MM.1S (cell line): ENCODE results near the gene AKIRIN1.
"Not testable (repeated sequence)": the region's sequence is repeated elsewhere in the genome, so short reads cannot be mapped to it uniquely, and the experiment has no call there.

Experiments
- CTCF ChIP-seq: fragments of 300-600 bp; sonication (generic); IDR thresholded peaks from 2 replicates; pipeline ENCODE4 v1.5.1; 2016; ENCODE audit warnings: antibody characterized with exemption, low read length, mixed read lengths
- EZH2 ChIP-seq: fragments of 300-600 bp; sonication (generic); optimal IDR thresholded peaks from 2 replicates; pipeline ENCODE3; 2017; ENCODE audit warnings: low read depth, mild to moderate bottlenecking, antibody characterized with exemption, low read length, mixed read lengths
- EZH2phosphoT487 ChIP-seq: fragments of 300-600 bp; sonication (generic); IDR thresholded peaks from 2 replicates; pipeline ENCODE4 v1.6.1; 2018; ENCODE audit warnings: antibody characterized with exemption, low read length

DNA sequence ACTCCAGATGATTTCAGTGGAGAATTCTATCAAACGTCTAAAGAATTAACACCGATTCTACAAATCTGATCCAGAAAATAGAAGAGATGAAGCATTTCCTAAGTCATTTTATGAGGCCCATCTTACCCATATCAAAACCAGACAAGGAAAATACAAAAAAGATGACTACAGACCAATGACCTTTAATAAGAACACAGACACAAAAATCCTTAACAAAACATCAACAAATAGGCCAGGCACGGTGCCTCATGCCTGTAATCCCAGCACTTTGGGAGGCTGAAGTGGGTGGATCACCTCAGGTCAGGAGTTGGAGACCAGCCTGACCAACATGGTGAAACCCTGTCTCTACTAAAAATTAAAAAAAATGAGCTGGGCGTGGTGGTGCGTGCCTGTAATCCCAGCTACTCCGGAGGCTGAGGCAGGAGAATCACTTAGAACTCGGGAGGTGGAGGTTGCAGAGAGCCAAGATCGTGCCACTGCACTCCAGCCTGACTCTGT is 64.2 kb downstream of the AKIRIN1 start:
- not testable (repeated sequence) for TF ChIP-seq EZH2, CTCF, EZH2phosphoT487
